Right lobe of liver (tissue), 6 donors: ENCODE results near the gene ODF2. TPM values are rescaled to one million over a fixed set of nuclear protein-coding genes. Genes with fewer than 3 reads are reported as not detected.
"Not testable (repeated sequence)": the region's sequence is repeated elsewhere in the genome, so short reads cannot be mapped to it uniquely, and the experiment has no call there.

Source experiments
- ATAC-seq, 4 donors: fragments of 200-7000 bp; cut with Tn5 transposase; one replicate each; pipeline ENCODE4 v1.9.1; 2020; ENCODE audit warnings: mild to moderate bottlenecking in 4 of 4, moderate library complexity in 4 of 4
- DNase-seq, 3 donors: peaks; one replicate each; pipeline ENCODE4 v3.0.0-alpha.2; 2020
- H3K27ac ChIP-seq, 3 donors: fragments of 200-600 bp; one replicate each; pipeline ENCODE4 v1.8.0; 2022
- H3K27me3 ChIP-seq, 2 donors: fragments of 200-600 bp; one replicate each; pipeline ENCODE4 v1.8.0; 2022
- H3K36me3 ChIP-seq, 4 donors: fragments of 200-600 bp; sonication (generic) in 1 of 4; one replicate each; pipeline versions ENCODE4 v1.5.1 to v1.8.0; 2017 to 2022; ENCODE audit warnings: control low read depth in 1 of 4
- H3K4me1 ChIP-seq, 4 donors: fragments of 200-600 bp; sonication (generic) in 1 of 4; one replicate each; pipeline versions ENCODE4 v1.5.1 to v1.8.0; 2017 to 2022; ENCODE audit warnings: control low read depth in 1 of 4
- H3K4me3 ChIP-seq, 3 donors: fragments of 200-600 bp; one replicate each; pipeline ENCODE4 v1.8.0; 2022
- H3K9me3 ChIP-seq, 4 donors: fragments of 200-600 bp; sonication (generic) in 1 of 4; one replicate each; pipeline versions ENCODE4 v1.5.1 to v1.8.0; 2017 to 2022; ENCODE audit warnings: control low read depth in 1 of 4
- CTCF ChIP-seq, 4 donors: fragments of 200-600 bp in 3 of 4; fragments of 450-650 bp in 1 of 4; IDR thresholded peaks; one replicate each; pipeline versions ENCODE4 v1.5.1 to v1.8.0; 2016 to 2022; ENCODE audit warnings: antibody characterized with exemption in 4 of 4, mild to moderate bottlenecking in 2 of 4
- POLR2A ChIP-seq: fragments of 450-650 bp; IDR thresholded peaks from one replicate; pipeline ENCODE4 v1.6.1; 2017; ENCODE audit warnings: antibody characterized with exemption, mild to moderate bottlenecking
- WGBS: methylation state at CpG from one replicate; pipeline ENCODE4 v1.1.6; 2018; ENCODE audit warnings: low coverage, low lambda C conversion rate; ENCODE audit not compliant: insufficient coverage; ENCODE audit errors: missing lambda C conversion rate; 5-methylcytosine and 5-hydroxymethylcytosine counted together
- intact Hi-C, 2 donors: fragments of 100-400 bp; cut with DNase I; formaldehyde crosslinking; loops; one replicate each; pipeline versions ENCODE4 v1.11.2 to v1.14.1; 2022
- total RNA-seq, 6 experiments: library from RNA; depleted of rRNA in 2 of 6; stranded (reverse); fragments of >200 nt in 2 of 6; fragmentation: NEBNext Ultra II Directional in 3 of 6; extraction: Animal tissue kit (Norgen Biotek cat#: 25700) in 3 of 6; gene quantifications; one replicate each; pipeline versions ENCODE4 v1.1.0 to v1.2.4, GENCODE V29; 2016 to 2023
- donor health status: DM: no; HTN: yes; CAD: no.
- donor health status: DM: no; HTN: no; CAD: no.
- donor health status: DM: no; HTN: no; CAD: no.
- donor health status: DM: no; HTN: yes; CAD: no.
- donor health status: DM: no; HTN: yes; CAD: no.

The ODF2 gene
- total RNA-seq, 6 experiments from 2014 or later, result 5.5 to 17.1 (median 10.8) TPM

GRCh38 chr9:128422783-128423150 lies 33.0 kb upstream of the ODF2 start:
- no peak for TF ChIP-seq CTCF (IDR thresholded peaks at IDR 0.05)
- no peak for TF ChIP-seq POLR2A
- H3K27me3 ChIP-seq, result no peaks in the 10 kb centered on the region
- intact Hi-C loops, result no loop called here
- no peak overlapping the region for H3K4me3 ChIP-seq
- ATAC-seq (no peak), DNase-seq (no peak)
- no peak overlapping the region for H3K27ac ChIP-seq
- H3K4me1 ChIP-seq, result peaks cover 0 to 11% (median 0%) of the 10 kb centered on the region in 4 donors
- 73% methylated on average over 2 of the region's 5 CpGs for WGBS
- H3K36me3 ChIP-seq, result no peaks in the 10 kb centered on the region
- no peaks in the 10 kb centered on the region for H3K9me3 ChIP-seq

GRCh38 chr9:128423356-128423755 lies 32.5 kb upstream of the ODF2 start:
- WGBS, result 59% methylated on average over 5 of the region's 6 CpGs
- H3K36me3 ChIP-seq, intact Hi-C loops, ATAC-seq, H3K27me3 ChIP-seq, DNase-seq, H3K4me3 ChIP-seq, H3K27ac ChIP-seq, H3K9me3 ChIP-seq: not testable (repeated sequence)
- peaks cover 0 to 11% (median 0%) of the 10 kb centered on the region in 4 donors for H3K4me1 ChIP-seq

- Histone ChIP-seq H3K36me3 (no peaks in the 10 kb centered on the region), H3K4me3 (no peak overlapping the region), H3K9me3 (no peaks in the 10 kb centered on the region), H3K27me3 (no peaks in the 10 kb centered on the region), H3K4me1 (peaks cover 0 to 8% (median 0%) of the 10 kb centered on the region in 4 donors), H3K27ac (no peak overlapping the region)
- TF ChIP-seq POLR2A, result no peak
- no peak for TF ChIP-seq CTCF (IDR thresholded peaks at IDR 0.05)
- no peak for ATAC-seq
- DNase-seq, result no peak
- WGBS, result 60% methylated on average over 1 of the region's 15 CpGs
- intact Hi-C loops, result no loop called here
These were observed 31.5 kb upstream of the ODF2 start for GRCh38 chr9:128424268-128424780.

- Histone ChIP-seq H3K4me1 (no peaks in the 10 kb centered on the region), H3K27ac (no peak overlapping the region), H3K9me3 (no peaks in the 10 kb centered on the region), H3K4me3 (no peak overlapping the region), H3K27me3 (no peaks in the 10 kb centered on the region), H3K36me3 (no peaks in the 10 kb centered on the region)
- DNase-seq (no peak), ATAC-seq (no peak)
- TF ChIP-seq CTCF (IDR thresholded peaks at IDR 0.05) (no peak), POLR2A (no peak)
- 82% methylated on average over 10 of the region's 22 CpGs for WGBS
- intact Hi-C loops, result no loop called here
These were observed 26.9 kb upstream of the ODF2 start for GRCh38 chr9:128428644-128429512.

GRCh38 chr9:128429513-128430086 lies 26.2 kb upstream of the ODF2 start:
- ATAC-seq, result no peak
- H3K36me3 ChIP-seq, result no peaks in the 10 kb centered on the region
- intact Hi-C loops, result loop anchor here in 1 of 2 donors (10.0 kb wide), 1 partner anchor 205 kb away; no protein-coding TSS in a partner anchor
- no peaks in the 10 kb centered on the region for H3K9me3 ChIP-seq
- DNase-seq, result no peak
- TF ChIP-seq CTCF (IDR thresholded peaks at IDR 0.05) (no peak), POLR2A (no peak)
- no peaks in the 10 kb centered on the region for H3K27me3 ChIP-seq
- no peak overlapping the region for H3K4me3 ChIP-seq
- no peaks in the 10 kb centered on the region for H3K4me1 ChIP-seq
- H3K27ac ChIP-seq, result no peak overlapping the region
- WGBS, result 85% methylated on average over 12 of the region's 13 CpGs
